ENCODE results near the gene DSCAML1. TPM values are rescaled to one million over a fixed set of nuclear protein-coding genes. Genes with fewer than 3 reads are reported as not detected.

DSCAML1 gene
- total RNA-seq, 1 experiment from 2014 or later, result 0.15 TPM

- H3K27me3 Mint-ChIP-seq (ENCODE audit: low read depth), result peaks cover 42% of the 10 kb centered on the region
These were observed 127.4 kb downstream of the DSCAML1 start for GRCh38 chr11:117669616-117670015.

More at GRCh38 chr11:117669616-117670015, 127.4 kb downstream of the DSCAML1 start:
- Histone ChIP-seq H4K5ac (ENCODE audit: insufficient read length, low read depth, low read length) (no peak overlapping the region), H3K14ac (ENCODE audit: insufficient read depth, low read length) (no peak overlapping the region), H3K79me2 (ENCODE audit: insufficient read depth, low read length) (no peaks in the 10 kb centered on the region), H3K9me3 (ENCODE audit: control insufficient read depth, low read depth, low read length) (no peaks in the 10 kb centered on the region), H2BK15ac (ENCODE audit: low read depth, low read length) (no peak overlapping the region), H4K8ac (replicated peaks; ENCODE audit: insufficient read length, low read depth, low read length) (no peak overlapping the region), H3K4me1 (ENCODE audit: insufficient read depth, low read length) (peaks cover 8% of the 10 kb centered on the region; the same call in 1 of the 2 replicates), H2BK5ac (ENCODE audit: insufficient read length, low read length) (no peak overlapping the region), H3K4me2 (ENCODE audit: insufficient read depth, insufficient read length, low read length) (no peak overlapping the region), H3K27ac (ENCODE audit: insufficient read length, low read depth, low read length) (no peak overlapping the region), H3K56ac (ENCODE audit: insufficient read length, low read depth, low read length) (no peak overlapping the region), H3K4ac (ENCODE audit: low read depth, low read length) (no peak overlapping the region), H2BK12ac (ENCODE audit: insufficient read length, low read depth, low read length) (no peak overlapping the region), H3T11ph (ENCODE audit: low read length) (no peak overlapping the region), H3K79me1 (ENCODE audit: insufficient read depth, low read depth, low read length, poor library complexity, severe bottlenecking) (no peaks in the 10 kb centered on the region), H2AFZ (ENCODE audit: low read length) (no peak overlapping the region), H2BK120ac (ENCODE audit: low read depth, low read length, poor library complexity, severe bottlenecking) (no peak overlapping the region), H3K23ac (ENCODE audit: insufficient read length, low read depth, low read length) (no peak overlapping the region), H3K18ac (ENCODE audit: insufficient read length, low read depth, low read length) (no peak overlapping the region), H2AK5ac (ENCODE audit: insufficient read length, low read length) (no peak overlapping the region), H3K23me2 (ENCODE audit: insufficient read length, low read depth, low read length, poor library complexity, severe bottlenecking) (no peaks in the 10 kb centered on the region), H4K20me1 (ENCODE audit: control insufficient read depth, insufficient read depth, insufficient read length) (no peaks in the 10 kb centered on the region), H3K27me3 (ENCODE audit: insufficient read depth, low read length) (no peaks in the 10 kb centered on the region), H4K91ac (ENCODE audit: insufficient read length, low read depth, low read length) (no peak overlapping the region), H3K9ac (ENCODE audit: extremely low read depth, insufficient read length, low read length) (no peak overlapping the region), H2BK20ac (ENCODE audit: low read depth, low read length, poor library complexity, severe bottlenecking) (no peak overlapping the region)
- TF ChIP-seq CTCF (conservative IDR thresholded peaks at IDR 0.05), result no peak
- no CpG with 5 or more reads among the region's 4 CpGs for WGBS (ENCODE audit: extremely low coverage, insufficient read length, low lambda C conversion rate)
- peaks cover 0 to 2% of the 10 kb centered on the region in 2 experiments; a peak in 2 of 5 replicates for H3K9me3 Mint-ChIP-seq
- no peaks in the 10 kb centered on the region; a peak in 1 of 7 replicates for H3K36me3 Mint-ChIP-seq (ENCODE audit: insufficient read depth in 1 of 3, low read depth in 3 of 3)
- H3K4me1 Mint-ChIP-seq, result peaks cover 45 to 56% of the 10 kb centered on the region in 2 experiments
- no peak overlapping the region; a peak in 1 of 7 replicates for H3K27ac Mint-ChIP-seq
- no peak overlapping the region for H3K4me3 Mint-ChIP-seq
- DNase-seq, result no peak

Measured in H9 (cell line).